Endothelial cell (in vitro differentiated cells): ENCODE results near the gene TMEM132C. TPM values are rescaled to one million over a fixed set of nuclear protein-coding genes. Genes with fewer than 3 reads are reported as not detected.

Experiments
- DNase-seq: peaks from one replicate; pipeline ENCODE4 v3.0.0; 2021; ENCODE audit warnings: low spot score
- H3K27ac Mint-ChIP-seq: one replicate; pipeline ENCODE4 v1.8.0; 2021; ENCODE audit warnings: mixed read lengths, inconsistent platforms; ENCODE audit not compliant: unreplicated experiment
- H3K27me3 Mint-ChIP-seq: one replicate; pipeline ENCODE4 v1.8.0; 2021; ENCODE audit warnings: mild to moderate bottlenecking, moderate library complexity, mixed read lengths, inconsistent platforms; ENCODE audit not compliant: unreplicated experiment
- H3K36me3 Mint-ChIP-seq: one replicate; pipeline ENCODE4 v1.8.0; 2021; ENCODE audit warnings: mild to moderate bottlenecking, low read depth, mixed read lengths, inconsistent platforms; ENCODE audit not compliant: unreplicated experiment
- H3K4me1 Mint-ChIP-seq: one replicate; pipeline ENCODE4 v1.8.0; 2021; ENCODE audit warnings: mild to moderate bottlenecking, mixed read lengths, inconsistent platforms; ENCODE audit not compliant: unreplicated experiment
- H3K4me3 Mint-ChIP-seq: one replicate; pipeline ENCODE4 v1.8.0; 2021; ENCODE audit warnings: mild to moderate bottlenecking, mixed read lengths, inconsistent platforms; ENCODE audit not compliant: unreplicated experiment
- H3K9me3 Mint-ChIP-seq: one replicate; pipeline ENCODE4 v1.8.0; 2021; ENCODE audit warnings: mixed read lengths, inconsistent platforms; ENCODE audit not compliant: unreplicated experiment
- CTCF ChIP-seq: fragments of 200-600 bp; sonication (generic); IDR thresholded peaks from one replicate; pipeline ENCODE4 v1.5.0; 2021; ENCODE audit warnings: antibody characterized with exemption; ENCODE audit not compliant: unreplicated experiment
- total RNA-seq: library from RNA; stranded (reverse); fragmentation: NEBNext Ultra II Directional; extraction: Animal tissue kit (Norgen Biotek cat#: 25700); gene quantifications from one replicate; pipeline ENCODE4 v1.2.1, GENCODE V29; 2021; ENCODE audit not compliant: unreplicated experiment

The TMEM132C gene
- total RNA-seq, 1 donor from 2014 or later = not detected

GRCh38 chr12:128548949-128549348 is 282.0 kb downstream of the TMEM132C start:
- DNase-seq = no peak
- Mint-ChIP-seq H3K9me3 (peaks cover 28% of the 10 kb centered on the region), H3K4me1 (no peaks in the 10 kb centered on the region), H3K4me3 (no peak overlapping the region), H3K36me3 (peaks cover 4% of the 10 kb centered on the region), H3K27ac (no peak overlapping the region), H3K27me3 (peaks cover 4% of the 10 kb centered on the region)
- no peak for TF ChIP-seq CTCF

DNA sequence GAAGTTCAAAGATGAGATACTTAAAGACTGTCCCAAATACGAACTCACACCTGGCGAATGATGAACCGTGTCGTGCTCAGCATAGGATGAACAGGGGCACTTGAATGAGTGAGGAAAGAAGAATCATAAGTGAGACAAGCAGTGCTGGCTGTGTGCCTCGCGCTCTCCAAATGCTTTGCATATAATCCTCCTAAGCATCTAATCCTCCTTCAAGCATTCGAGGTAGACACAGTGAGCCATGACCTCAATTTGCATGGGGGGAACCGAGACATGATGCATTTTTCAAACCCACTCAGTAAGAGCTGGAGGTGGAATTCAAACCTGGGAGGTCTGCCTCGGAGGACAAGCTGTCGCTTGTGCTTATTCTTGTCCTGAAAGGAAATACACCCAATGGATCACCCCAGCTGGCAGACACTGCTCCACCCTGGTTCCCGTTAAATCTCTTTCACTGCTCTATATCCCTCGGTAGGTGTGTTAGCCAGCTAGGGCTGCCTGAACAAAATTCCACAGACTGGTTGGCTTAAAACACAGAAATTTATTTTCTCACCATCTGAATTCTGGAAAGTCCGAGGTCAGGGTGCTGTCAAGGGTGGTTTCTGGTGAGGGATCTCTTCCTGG is 282.7 kb downstream of the TMEM132C start:
- Mint-ChIP-seq H3K36me3 (peaks cover 4% of the 10 kb centered on the region), H3K4me1 (no peaks in the 10 kb centered on the region), H3K27me3 (peaks cover 4% of the 10 kb centered on the region), H3K9me3 (peaks cover 30% of the 10 kb centered on the region), H3K27ac (no peak overlapping the region), H3K4me3 (no peak overlapping the region)
- no peak for TF ChIP-seq CTCF
- DNase-seq = no peak

GRCh38 chr12:128551266-128551665 is 284.3 kb downstream of the TMEM132C start:
- H3K27ac Mint-ChIP-seq = no peak overlapping the region
- no peak for DNase-seq
- no peak overlapping the region for H3K4me3 Mint-ChIP-seq
- peaks cover 30% of the 10 kb centered on the region for H3K9me3 Mint-ChIP-seq
- H3K4me1 Mint-ChIP-seq = no peaks in the 10 kb centered on the region
- no peaks in the 10 kb centered on the region for H3K36me3 Mint-ChIP-seq
- H3K27me3 Mint-ChIP-seq = peaks cover 1% of the 10 kb centered on the region
- TF ChIP-seq CTCF = no peak

DNA sequence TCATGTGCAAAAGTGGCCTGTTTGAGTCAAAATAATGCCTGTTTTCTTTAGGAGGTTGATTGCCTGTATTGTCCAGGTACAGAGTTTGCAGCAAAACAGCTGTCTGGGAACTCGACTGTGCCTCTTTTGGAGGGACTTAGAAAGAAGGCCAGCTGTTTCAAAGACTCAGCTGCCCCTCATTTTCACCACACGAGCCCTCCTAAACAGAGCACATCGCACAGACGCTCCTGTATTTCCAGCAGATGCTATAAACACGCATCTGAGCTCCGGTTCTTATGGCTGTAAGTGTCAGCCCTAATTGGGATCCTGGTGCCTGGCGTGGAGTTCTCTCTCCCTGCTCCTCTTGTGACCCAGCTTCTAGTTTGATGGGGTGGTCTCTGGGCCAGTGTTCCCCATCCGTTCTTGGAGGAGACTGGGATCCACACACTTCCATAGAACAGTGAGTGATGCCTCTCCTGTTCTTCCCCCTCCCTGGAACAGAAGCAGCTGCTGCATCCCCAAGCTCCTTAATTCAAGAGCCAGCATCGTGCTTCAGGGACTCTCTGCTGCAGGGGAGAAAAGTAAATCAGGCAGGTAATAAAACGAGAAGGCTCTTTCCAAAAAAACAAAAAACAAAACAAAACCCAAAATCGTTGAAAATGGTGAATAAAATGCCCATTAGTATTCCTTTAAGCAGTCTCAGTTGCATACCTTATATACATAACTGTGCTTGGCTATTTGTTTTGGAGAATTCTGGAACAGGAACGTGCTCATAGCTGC is 287.8 kb downstream of the TMEM132C start:
- H3K36me3 Mint-ChIP-seq = peaks cover 5% of the 10 kb centered on the region
- H3K27me3 Mint-ChIP-seq = no peaks in the 10 kb centered on the region
- DNase-seq = no peak
- H3K9me3 Mint-ChIP-seq = peaks cover 37% of the 10 kb centered on the region
- no peaks in the 10 kb centered on the region for H3K4me1 Mint-ChIP-seq
- H3K4me3 Mint-ChIP-seq = no peak overlapping the region
- H3K27ac Mint-ChIP-seq = no peak overlapping the region
- TF ChIP-seq CTCF = no peak

- no peak for DNase-seq
- Mint-ChIP-seq H3K4me3 (no peak overlapping the region), H3K27me3 (peaks cover 2% of the 10 kb centered on the region), H3K27ac (no peak overlapping the region), H3K9me3 (peaks cover 47% of the 10 kb centered on the region), H3K36me3 (peaks cover 9% of the 10 kb centered on the region), H3K4me1 (no peaks in the 10 kb centered on the region)
- TF ChIP-seq CTCF = no peak
Observed at GRCh38 chr12:128557231-128557630, 290.3 kb downstream of the TMEM132C start.
